Retinal pigment epithelial cell (primary cell): ENCODE results near the gene C12orf76.

Experiments used
- DNase-seq: peaks from one replicate; pipeline ENCODE4 v3.0.0-alpha.2; 2010; ENCODE audit warnings: low read depth
- H3K4me3 ChIP-seq: 2 replicates; pipeline ENCODE4 v1.5.1; 2011; ENCODE audit warnings: mild to moderate bottlenecking, low read length, control low read depth, moderate library complexity
- CTCF ChIP-seq: conservative IDR thresholded peaks from 2 replicates; pipeline ENCODE4 v1.5.1; 2011; ENCODE audit warnings: low read depth, low read length, control low read depth, inconsistent platforms

The C12orf76 gene

GRCh38 chr12:110084314-110085015 is 36.1 kb upstream of the C12orf76 start:
- no peak overlapping the region for H3K4me3 ChIP-seq
- DNase-seq = no peak
- no peak for TF ChIP-seq CTCF

DNA sequence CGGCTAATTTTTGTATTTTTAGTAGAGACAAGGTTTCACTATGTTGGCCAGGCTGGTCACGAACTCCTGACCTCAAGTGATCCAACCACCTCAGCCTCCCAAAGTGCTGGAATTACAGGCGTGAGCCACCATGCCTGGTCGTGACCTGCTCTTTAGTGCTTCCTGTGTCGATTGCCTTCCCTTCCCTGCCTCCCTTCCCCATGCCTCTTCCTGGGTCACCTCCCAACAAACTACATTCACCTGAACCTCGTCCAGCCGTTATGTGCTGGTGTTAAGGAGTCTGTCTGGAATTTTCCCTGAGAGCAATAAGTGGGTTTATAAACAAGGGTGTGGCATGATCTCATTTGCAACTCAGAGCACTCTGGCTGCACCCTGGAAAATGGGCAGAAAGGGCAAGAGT is 32.1 kb upstream of the C12orf76 start:
- TF ChIP-seq CTCF = no peak
- no peak for DNase-seq
- H3K4me3 ChIP-seq = no peak overlapping the region

DNA sequence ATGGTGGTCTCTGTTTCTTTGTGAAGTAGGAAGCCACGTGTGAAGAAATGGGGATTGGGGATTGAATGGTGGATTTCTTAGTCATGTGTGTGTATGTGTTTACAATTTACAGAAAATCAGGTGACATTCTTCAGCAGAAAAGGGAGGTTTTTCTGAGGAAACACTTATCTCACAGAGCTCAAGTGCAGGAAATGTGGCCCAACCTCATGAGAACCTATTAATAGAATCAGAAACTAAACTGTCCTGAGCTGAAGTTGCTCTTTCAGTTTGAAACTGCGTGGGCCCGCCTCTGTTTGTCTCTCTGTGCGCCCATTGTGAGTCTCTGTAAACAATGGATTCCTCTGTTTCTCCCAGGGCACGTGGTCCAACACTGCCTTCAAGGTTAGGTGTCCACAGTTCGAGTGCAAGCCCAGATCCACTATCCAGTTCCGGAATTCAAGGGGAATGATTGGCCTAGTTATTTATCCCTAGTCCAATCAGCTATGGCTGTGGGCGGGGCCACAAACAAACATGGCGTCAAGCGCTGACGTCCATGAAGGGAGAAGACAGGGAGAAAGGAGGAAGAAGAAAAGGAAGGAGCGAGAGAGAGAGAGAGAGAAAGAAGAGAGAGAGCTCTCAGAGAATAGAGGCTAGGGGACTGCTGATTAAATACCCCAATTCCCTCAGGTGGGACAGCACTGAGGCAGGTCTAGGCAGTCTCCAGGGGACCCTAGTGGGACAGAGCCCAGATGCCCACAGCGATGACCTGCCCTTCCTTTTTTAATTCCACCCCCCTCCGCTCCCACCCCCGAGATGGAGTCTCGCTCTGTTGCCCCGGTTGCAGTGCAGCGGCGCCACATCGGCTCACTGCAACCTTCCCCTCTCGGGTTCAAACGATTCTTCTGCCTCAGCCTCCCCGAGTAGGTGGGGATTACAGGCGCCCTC is 31.4 kb upstream of the C12orf76 start:
- H3K4me3 ChIP-seq = no peak overlapping the region
- no peak for DNase-seq
- TF ChIP-seq CTCF = no peak

- no peak for DNase-seq
- TF ChIP-seq CTCF = no peak
- H3K4me3 ChIP-seq = no peak overlapping the region
These were observed 29.5 kb upstream of the C12orf76 start for GRCh38 chr12:110077800-110078199.

DNA sequence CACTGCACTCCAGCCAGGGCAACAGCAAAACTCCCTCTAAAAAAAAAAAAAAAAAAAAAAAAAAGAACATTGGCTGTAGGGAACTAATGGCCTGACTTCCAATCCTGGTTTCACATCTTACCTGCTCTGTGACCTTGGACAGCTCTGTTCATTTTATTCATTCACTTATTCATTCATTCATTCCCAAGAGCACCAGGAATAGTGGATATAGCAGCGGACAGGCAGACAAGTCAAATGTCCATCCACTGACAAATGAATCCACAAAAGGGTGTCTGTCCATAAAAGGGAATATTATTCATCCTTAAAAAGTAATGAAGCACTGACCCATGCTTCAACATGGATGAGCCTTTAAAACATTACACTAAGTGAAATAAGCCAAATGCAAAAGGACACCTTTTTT is 27.6 kb upstream of the C12orf76 start:
- TF ChIP-seq CTCF = no peak
- DNase-seq = no peak
- H3K4me3 ChIP-seq = no peak overlapping the region

DNA sequence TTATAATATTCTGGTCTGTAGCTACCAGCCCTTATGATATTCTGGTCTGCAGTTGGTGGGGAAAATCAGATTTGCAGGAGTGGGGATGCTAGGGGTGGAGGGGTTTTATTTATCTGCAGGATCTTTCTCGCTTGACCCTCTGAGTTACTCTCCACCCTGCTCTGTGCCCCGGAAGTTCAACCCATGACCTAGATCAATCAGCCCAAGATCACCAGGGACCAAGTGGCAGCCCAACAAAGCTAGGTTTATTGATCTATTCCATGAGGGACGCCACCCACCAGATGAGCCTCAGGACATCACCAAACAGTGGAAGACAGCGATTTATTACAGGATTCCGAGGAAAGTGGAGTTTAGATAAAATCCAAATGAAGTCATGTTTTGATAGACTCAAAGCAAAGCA is 25.8 kb upstream of the C12orf76 start:
- no peak overlapping the region for H3K4me3 ChIP-seq
- no peak for TF ChIP-seq CTCF
- no peak for DNase-seq
